ENCODE measurements around the gene CHN1.

GRCh38 chr2:174842496-174842895 lies 162.7 kb downstream of the CHN1 start:
- no peak for TF ChIP-seq FOXM1 (IDR thresholded peaks at IDR 0.05; ENCODE audit: low read depth)
- TF ChIP-seq, protein P1, sequence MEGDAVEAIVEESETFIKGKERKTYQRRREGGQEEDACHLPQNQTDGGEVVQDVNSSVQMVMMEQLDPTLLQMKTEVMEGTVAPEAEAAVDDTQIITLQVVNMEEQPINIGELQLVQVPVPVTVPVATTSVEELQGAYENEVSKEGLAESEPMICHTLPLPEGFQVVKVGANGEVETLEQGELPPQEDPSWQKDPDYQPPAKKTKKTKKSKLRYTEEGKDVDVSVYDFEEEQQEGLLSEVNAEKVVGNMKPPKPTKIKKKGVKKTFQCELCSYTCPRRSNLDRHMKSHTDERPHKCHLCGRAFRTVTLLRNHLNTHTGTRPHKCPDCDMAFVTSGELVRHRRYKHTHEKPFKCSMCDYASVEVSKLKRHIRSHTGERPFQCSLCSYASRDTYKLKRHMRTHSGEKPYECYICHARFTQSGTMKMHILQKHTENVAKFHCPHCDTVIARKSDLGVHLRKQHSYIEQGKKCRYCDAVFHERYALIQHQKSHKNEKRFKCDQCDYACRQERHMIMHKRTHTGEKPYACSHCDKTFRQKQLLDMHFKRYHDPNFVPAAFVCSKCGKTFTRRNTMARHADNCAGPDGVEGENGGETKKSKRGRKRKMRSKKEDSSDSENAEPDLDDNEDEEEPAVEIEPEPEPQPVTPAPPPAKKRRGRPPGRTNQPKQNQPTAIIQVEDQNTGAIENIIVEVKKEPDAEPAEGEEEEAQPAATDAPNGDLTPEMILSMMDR (IDR thresholded peaks at IDR 0.05): no peak
- no peak for TF ChIP-seq EP300 (IDR thresholded peaks at IDR 0.05; ENCODE audit: borderline replicate concordance in 1 of 2, low read depth in 1 of 2, low read length in 1 of 2)
- TF ChIP-seq SMC3 (IDR thresholded peaks at IDR 0.05; ENCODE audit: low read depth, low read length): no peak
- no peak for TF ChIP-seq FOXJ3 (CRISPR knock-in tag; IDR thresholded peaks at IDR 0.05)
- TF ChIP-seq NRF1 (IDR thresholded peaks at IDR 0.05; ENCODE audit: low read depth, low read length): no peak
- no peak for TF ChIP-seq RCOR1 (IDR thresholded peaks at IDR 0.05; ENCODE audit: low read length)
- no peak for TF ChIP-seq RFX5 (IDR thresholded peaks at IDR 0.05; ENCODE audit: low read length)
- TF ChIP-seq GATA2 (CRISPR knock-in tag; IDR thresholded peaks at IDR 0.05): no peak
- TF ChIP-seq, protein P2, sequence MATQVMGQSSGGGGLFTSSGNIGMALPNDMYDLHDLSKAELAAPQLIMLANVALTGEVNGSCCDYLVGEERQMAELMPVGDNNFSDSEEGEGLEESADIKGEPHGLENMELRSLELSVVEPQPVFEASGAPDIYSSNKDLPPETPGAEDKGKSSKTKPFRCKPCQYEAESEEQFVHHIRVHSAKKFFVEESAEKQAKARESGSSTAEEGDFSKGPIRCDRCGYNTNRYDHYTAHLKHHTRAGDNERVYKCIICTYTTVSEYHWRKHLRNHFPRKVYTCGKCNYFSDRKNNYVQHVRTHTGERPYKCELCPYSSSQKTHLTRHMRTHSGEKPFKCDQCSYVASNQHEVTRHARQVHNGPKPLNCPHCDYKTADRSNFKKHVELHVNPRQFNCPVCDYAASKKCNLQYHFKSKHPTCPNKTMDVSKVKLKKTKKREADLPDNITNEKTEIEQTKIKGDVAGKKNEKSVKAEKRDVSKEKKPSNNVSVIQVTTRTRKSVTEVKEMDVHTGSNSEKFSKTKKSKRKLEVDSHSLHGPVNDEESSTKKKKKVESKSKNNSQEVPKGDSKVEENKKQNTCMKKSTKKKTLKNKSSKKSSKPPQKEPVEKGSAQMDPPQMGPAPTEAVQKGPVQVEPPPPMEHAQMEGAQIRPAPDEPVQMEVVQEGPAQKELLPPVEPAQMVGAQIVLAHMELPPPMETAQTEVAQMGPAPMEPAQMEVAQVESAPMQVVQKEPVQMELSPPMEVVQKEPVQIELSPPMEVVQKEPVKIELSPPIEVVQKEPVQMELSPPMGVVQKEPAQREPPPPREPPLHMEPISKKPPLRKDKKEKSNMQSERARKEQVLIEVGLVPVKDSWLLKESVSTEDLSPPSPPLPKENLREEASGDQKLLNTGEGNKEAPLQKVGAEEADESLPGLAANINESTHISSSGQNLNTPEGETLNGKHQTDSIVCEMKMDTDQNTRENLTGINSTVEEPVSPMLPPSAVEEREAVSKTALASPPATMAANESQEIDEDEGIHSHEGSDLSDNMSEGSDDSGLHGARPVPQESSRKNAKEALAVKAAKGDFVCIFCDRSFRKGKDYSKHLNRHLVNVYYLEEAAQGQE (IDR thresholded peaks at IDR 0.05; ENCODE audit: low read depth, low read length): no peak
- no peak for TF ChIP-seq SIN3A (IDR thresholded peaks at IDR 0.05; ENCODE audit: borderline replicate concordance, low read depth, low read length)
- TF ChIP-seq, protein P3, sequence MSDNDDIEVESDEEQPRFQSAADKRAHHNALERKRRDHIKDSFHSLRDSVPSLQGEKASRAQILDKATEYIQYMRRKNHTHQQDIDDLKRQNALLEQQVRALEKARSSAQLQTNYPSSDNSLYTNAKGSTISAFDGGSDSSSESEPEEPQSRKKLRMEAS (IDR thresholded peaks at IDR 0.05; ENCODE audit: low read depth): no peak
